WTC11 (cell line): ENCODE measurements around the gene SPATA2L.

ENCODE experiments used
- ATF2 ChIP-seq: sonication (generic); formaldehyde crosslinking; IDR thresholded peaks from 2 replicates; pipeline ENCODE4 v1.8.1; 2022; ENCODE audit warnings: low read depth, missing genetic modification reagents, borderline replicate concordance
- CTCF ChIP-seq: fragments of 200-600 bp; IDR thresholded peaks from 2 replicates; pipeline ENCODE4 v1.8.0; 2022; ENCODE audit warnings: antibody characterized with exemption
- E2F4 ChIP-seq: sonication (generic); formaldehyde crosslinking; IDR thresholded peaks from 2 replicates; pipeline ENCODE4 v1.8.1; 2022; ENCODE audit warnings: low read depth, mild to moderate bottlenecking, moderate library complexity, missing genetic modification reagents, borderline replicate concordance
- FOXK1 ChIP-seq: sonication (generic); formaldehyde crosslinking; IDR thresholded peaks from 2 replicates; pipeline ENCODE4 v1.8.0; 2022; ENCODE audit warnings: mild to moderate bottlenecking, moderate library complexity, missing genetic modification reagents
- JUN ChIP-seq: sonication (generic); formaldehyde crosslinking; IDR thresholded peaks from 2 replicates; pipeline ENCODE4 v1.8.0; 2023; ENCODE audit warnings: mild to moderate bottlenecking, missing genetic modification reagents
- MAX ChIP-seq: sonication (generic); formaldehyde crosslinking; IDR thresholded peaks from 2 replicates; pipeline ENCODE4 v1.8.0; 2022; ENCODE audit warnings: mild to moderate bottlenecking, missing genetic modification reagents
- NFE2L1 ChIP-seq: sonication (generic); formaldehyde crosslinking; IDR thresholded peaks from 2 replicates; pipeline ENCODE4 v1.8.1; 2023; ENCODE audit warnings: missing genetic modification reagents
- TCF7 ChIP-seq: sonication (generic); formaldehyde crosslinking; IDR thresholded peaks from 2 replicates; pipeline ENCODE4 v1.8.0; 2022; ENCODE audit warnings: mild to moderate bottlenecking, low read depth, missing genetic modification reagents, moderate library complexity
- ZBTB21 ChIP-seq: sonication (generic); formaldehyde crosslinking; IDR thresholded peaks from 2 replicates; pipeline ENCODE4 v1.8.1; 2023; ENCODE audit warnings: mild to moderate bottlenecking, missing genetic modification reagents, borderline replicate concordance

GRCh38 chr16:89669755-89670154 lies 31.8 kb downstream of the SPATA2L start:
- TF ChIP-seq TCF7 (no peak), MAX (no peak), CTCF (no peak), NFE2L1 (CRISPR knock-in tag) (no peak), FOXK1 (CRISPR knock-in tag) (no peak), JUN (CRISPR knock-in tag) (no peak), ATF2 (CRISPR knock-in tag) (no peak), E2F4 (CRISPR knock-in tag) (no peak), ZBTB21 (CRISPR knock-in tag) (no peak)
